ENCODE measurements around the gene LRRC57.
"Not testable (repeated sequence)": the region's sequence is repeated elsewhere in the genome, so short reads cannot be mapped to it uniquely, and the experiment has no call there.

GRCh38 chr15:42556550-42557207 lies 8.1 kb upstream of the LRRC57 start:
- not testable (repeated sequence) for TF ChIP-seq CTCF, POLR2A (IDR thresholded peaks at IDR 0.05)

All from right lobe of liver (tissue), 4 donors.